ENCODE data around the gene VWC2L. TPM values are rescaled to one million over a fixed set of nuclear protein-coding genes. Genes with fewer than 3 reads are reported as not detected.

VWC2L gene
- polyA plus RNA-seq, 1 experiment = not detected

GRCh38 chr2:214529021-214529420 lies 118.2 kb downstream of the VWC2L start:
- CTCF ChIA-PET = no interaction called here

GRCh38 chr2:214529514-214529913 lies 118.7 kb downstream of the VWC2L start:
- no peak for DNase-seq (ENCODE audit: low read depth)
- H3K4me3 ChIP-seq (ENCODE audit: low read depth, low read length) = no peak overlapping the region
- TF ChIP-seq, protein P1, sequence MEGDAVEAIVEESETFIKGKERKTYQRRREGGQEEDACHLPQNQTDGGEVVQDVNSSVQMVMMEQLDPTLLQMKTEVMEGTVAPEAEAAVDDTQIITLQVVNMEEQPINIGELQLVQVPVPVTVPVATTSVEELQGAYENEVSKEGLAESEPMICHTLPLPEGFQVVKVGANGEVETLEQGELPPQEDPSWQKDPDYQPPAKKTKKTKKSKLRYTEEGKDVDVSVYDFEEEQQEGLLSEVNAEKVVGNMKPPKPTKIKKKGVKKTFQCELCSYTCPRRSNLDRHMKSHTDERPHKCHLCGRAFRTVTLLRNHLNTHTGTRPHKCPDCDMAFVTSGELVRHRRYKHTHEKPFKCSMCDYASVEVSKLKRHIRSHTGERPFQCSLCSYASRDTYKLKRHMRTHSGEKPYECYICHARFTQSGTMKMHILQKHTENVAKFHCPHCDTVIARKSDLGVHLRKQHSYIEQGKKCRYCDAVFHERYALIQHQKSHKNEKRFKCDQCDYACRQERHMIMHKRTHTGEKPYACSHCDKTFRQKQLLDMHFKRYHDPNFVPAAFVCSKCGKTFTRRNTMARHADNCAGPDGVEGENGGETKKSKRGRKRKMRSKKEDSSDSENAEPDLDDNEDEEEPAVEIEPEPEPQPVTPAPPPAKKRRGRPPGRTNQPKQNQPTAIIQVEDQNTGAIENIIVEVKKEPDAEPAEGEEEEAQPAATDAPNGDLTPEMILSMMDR (IDR thresholded peaks at IDR 0.05; ENCODE audit: insufficient read depth, low read depth, low read length) = no peak
- no peaks in the 10 kb centered on the region for H3K27me3 ChIP-seq (ENCODE audit: control insufficient read depth, insufficient read depth, low read length)
- H3K36me3 ChIP-seq (ENCODE audit: control insufficient read depth, insufficient read depth, low read length) = no peaks in the 10 kb centered on the region
- ChIA-PET POLR2A (no interaction called here), CTCF (no interaction called here)

More at GRCh38 chr2:214529021-214529420, 118.2 kb downstream of the VWC2L start:
- Histone ChIP-seq H3K4me3 (ENCODE audit: low read depth, low read length) (no peak overlapping the region), H3K36me3 (ENCODE audit: control insufficient read depth, insufficient read depth, low read length) (no peaks in the 10 kb centered on the region), H3K27me3 (ENCODE audit: control insufficient read depth, insufficient read depth, low read length) (no peaks in the 10 kb centered on the region)
- TF ChIP-seq, protein P1 (IDR thresholded peaks at IDR 0.05; ENCODE audit: insufficient read depth, low read depth, low read length) = no peak
- POLR2A ChIA-PET = no interaction called here
- DNase-seq (ENCODE audit: low read depth) = no peak

- ChIA-PET POLR2A (no interaction called here), CTCF (interaction anchor here (0.6 to 0.7 kb wide), 2 partner anchors 35 to 124 kb away, joined by 3 read pairs; no protein-coding TSS in a partner anchor)
- Histone ChIP-seq H3K27me3 (ENCODE audit: control insufficient read depth, insufficient read depth, low read length) (no peaks in the 10 kb centered on the region), H3K4me3 (ENCODE audit: low read depth, low read length) (no peak overlapping the region), H3K36me3 (ENCODE audit: control insufficient read depth, insufficient read depth, low read length) (no peaks in the 10 kb centered on the region)
- TF ChIP-seq, protein P1 (IDR thresholded peaks at IDR 0.05; ENCODE audit: insufficient read depth, low read depth, low read length) = no peak
- no peak for DNase-seq (ENCODE audit: low read depth)
Measured at GRCh38 chr2:214533541-214533940, 122.7 kb downstream of the VWC2L start.

- no peak for DNase-seq (ENCODE audit: low read depth)
- TF ChIP-seq, protein P1 (IDR thresholded peaks at IDR 0.05; ENCODE audit: insufficient read depth, low read depth, low read length) = no peak
- Histone ChIP-seq H3K4me3 (ENCODE audit: low read depth, low read length) (no peak overlapping the region), H3K36me3 (ENCODE audit: control insufficient read depth, insufficient read depth, low read length) (no peaks in the 10 kb centered on the region), H3K27me3 (ENCODE audit: control insufficient read depth, insufficient read depth, low read length) (no peaks in the 10 kb centered on the region)
- ChIA-PET POLR2A (no interaction called here), CTCF (no interaction called here)
Measured at GRCh38 chr2:214536625-214537024, 125.8 kb downstream of the VWC2L start.

DNA sequence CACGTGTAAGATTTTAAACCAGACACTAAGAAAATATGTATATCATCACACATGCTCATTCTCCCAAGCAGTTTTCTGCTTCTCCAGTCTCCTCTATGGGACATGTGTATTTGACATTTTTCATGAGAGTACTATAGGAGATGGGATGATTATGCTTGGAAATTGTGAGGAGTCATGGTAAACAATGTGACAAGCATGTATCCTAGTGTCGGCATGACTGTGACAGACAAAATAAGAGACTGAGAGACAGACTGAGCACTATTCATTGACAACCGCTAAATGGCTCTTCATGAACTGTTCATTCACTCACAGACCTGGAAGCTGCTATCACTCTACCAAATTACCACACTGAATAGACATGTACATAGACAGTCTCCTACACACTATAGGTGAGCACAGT lies 127.1 kb downstream of the VWC2L start:
- H3K36me3 ChIP-seq (ENCODE audit: control insufficient read depth, insufficient read depth, low read length) = no peaks in the 10 kb centered on the region
- TF ChIP-seq, protein P1 (IDR thresholded peaks at IDR 0.05; ENCODE audit: insufficient read depth, low read depth, low read length) = no peak
- no peaks in the 10 kb centered on the region for H3K27me3 ChIP-seq (ENCODE audit: control insufficient read depth, insufficient read depth, low read length)
- ChIA-PET CTCF (no interaction called here), POLR2A (no interaction called here)
- DNase-seq (ENCODE audit: low read depth) = no peak
- H3K4me3 ChIP-seq (ENCODE audit: low read depth, low read length) = no peak overlapping the region

Measured in BJ (cell line).